NCI-H2196 (cell line): ENCODE data around the gene CLEC3B.
"Not testable (repeated sequence)": the region's sequence is repeated elsewhere in the genome, so short reads cannot be mapped to it uniquely, and the experiment has no call there.

ENCODE experiments used
- DNase-seq: peaks from one replicate; lab custom pipeline; 2025; ENCODE audit not compliant: unreplicated experiment; lab: John Stamatoyannopoulos, UW

CLEC3B gene

GRCh38 chr3:45064512-45065372 lies 38.6 kb downstream of the CLEC3B start:
- no peak for DNase-seq

DNA sequence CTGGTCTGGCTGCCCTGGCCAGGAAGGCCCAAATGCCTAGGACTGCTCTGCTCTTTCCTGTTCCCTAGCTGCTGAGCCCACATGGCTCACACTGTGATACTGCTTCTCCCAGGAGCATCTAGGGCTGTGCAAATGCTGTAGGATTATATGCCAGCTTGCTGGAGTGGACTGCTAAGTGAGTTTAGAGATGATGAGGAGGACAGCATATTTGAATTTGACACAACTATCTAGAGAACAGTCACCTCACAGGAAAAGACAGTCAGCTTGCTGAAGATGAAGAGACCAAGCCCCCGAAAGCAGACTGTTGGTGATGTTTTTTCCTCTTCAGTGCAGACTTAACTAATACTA lies 39.2 kb downstream of the CLEC3B start:
- DNase-seq: no peak

- no peak for DNase-seq
Observed at GRCh38 chr3:45066109-45066801, 40.2 kb downstream of the CLEC3B start.

GRCh38 chr3:45067486-45067885 lies 41.4 kb downstream of the CLEC3B start:
- no peak for DNase-seq

- no peak for DNase-seq
Observed at GRCh38 chr3:45067941-45068340, 41.8 kb downstream of the CLEC3B start.

DNA sequence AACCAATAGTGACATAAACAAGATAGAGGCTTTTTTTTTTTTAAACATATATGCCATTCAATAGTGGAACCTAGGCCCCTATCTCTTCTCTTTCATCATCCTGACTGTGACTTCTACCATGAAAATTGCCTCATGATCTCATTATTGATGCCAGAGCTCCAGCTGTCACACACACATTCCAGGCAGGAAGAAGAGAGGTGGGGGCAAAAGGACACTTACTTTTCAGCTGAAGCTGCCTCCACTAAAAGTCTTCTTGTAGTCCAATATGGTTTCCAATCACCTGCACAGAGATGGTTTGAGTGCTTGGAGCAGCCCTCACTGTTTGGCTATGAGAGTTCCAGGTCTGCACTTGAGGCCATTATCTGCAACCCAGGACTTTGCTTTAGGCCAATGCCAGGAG lies 45.0 kb downstream of the CLEC3B start:
- no peak for DNase-seq

GRCh38 chr3:45075821-45076625 lies 49.9 kb downstream of the CLEC3B start:
- no peak for DNase-seq

DNA sequence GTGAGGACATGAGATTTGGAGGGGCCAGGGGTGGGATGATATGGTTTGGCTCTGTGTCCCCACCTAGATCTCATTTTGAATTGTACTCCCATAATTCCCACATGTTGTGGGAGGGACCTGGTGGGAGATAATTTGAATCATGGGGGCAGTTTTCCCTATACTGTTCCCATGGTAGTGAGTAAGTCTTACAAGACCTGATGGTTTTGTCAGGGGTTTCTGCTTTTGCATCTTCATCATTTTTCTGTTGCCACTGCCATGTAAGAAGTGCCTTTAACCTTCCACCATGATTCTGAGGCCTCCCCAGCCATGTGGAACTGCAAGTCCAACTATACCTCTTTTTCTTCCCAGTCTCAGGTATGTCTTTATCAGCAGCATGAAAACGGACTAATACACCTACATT lies 52.2 kb downstream of the CLEC3B start:
- not testable (repeated sequence) for DNase-seq

GRCh38 chr3:45078910-45079522 lies 52.9 kb downstream of the CLEC3B start:
- DNase-seq: no peak

- no peak for DNase-seq
Observed at GRCh38 chr3:45079715-45080114, 53.6 kb downstream of the CLEC3B start.

DNA sequence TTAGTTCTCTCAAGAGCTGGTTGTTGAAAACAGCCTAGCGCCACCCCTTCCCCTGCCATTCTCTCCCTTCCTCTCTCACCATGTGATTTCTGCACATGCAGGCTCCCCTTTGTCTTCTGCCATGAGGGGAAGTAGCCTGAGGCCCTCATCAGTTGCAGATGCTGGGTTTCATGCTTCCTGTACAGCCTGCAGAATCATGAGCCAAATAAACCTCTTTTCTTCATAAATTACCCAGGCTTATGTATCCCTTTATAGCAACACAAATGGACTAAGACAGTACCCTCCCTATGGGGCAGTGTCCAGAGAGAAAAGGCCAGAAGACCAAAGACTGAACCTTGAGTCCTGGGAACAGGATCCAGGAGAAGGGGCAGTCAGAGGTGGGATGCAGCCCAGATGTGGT lies 54.7 kb downstream of the CLEC3B start:
- DNase-seq: no peak

DNA sequence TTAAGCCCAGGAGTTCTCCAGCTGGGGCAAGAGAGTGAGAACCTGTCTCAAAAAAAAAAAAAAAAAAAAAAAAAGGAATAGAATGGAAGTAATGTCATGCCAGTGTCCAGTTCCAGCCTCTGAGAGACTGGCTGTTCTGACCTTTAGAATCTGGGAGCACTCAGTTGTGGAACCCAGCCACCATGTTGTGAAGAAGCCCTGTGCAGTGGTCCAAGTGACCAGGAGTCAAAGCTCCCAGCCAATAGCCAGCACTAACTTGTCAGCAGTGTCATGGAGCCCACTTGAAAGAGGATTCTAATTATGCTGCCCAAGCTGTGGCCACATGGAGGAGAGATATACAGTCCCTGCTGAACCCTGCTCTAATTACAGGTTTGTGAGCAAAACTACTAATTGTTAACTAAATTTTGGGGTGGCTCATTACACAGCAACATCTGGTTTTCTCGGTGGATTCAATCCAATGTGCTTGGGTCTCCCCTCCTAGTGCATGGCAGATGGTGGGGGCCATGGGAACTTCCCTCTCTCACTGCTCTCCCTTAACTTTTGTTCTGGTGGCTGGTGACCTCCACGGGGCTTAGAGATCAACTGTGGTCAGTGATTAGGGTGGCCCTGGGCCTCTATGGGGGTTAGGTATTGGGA lies 55.5 kb downstream of the CLEC3B start:
- DNase-seq: no peak

- no peak for DNase-seq
Observed at GRCh38 chr3:45082142-45082538, 56.0 kb downstream of the CLEC3B start.

GRCh38 chr3:45083023-45083422 lies 56.9 kb downstream of the CLEC3B start:
- DNase-seq: no peak

DNA sequence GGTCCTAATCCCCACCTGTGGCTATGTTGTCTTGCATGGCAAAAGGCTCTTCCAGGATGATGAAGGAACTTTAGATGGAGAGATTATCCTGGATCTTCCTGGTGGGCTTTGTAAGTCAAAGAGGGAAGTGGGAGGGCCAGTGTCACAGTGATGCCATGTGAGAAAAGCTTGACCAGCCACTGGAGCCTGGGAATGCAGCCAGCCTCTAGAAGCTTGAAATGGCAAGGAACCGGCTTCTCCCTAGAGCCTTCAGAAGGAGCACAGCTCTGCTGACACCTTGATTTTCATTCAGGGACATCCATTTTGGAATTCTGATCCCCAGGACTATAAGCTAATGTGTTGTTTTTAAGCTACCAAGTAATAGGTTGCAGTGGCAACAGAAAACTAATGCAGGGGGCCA lies 58.3 kb downstream of the CLEC3B start:
- DNase-seq: no peak

GRCh38 chr3:45084820-45085816 lies 59.0 kb downstream of the CLEC3B start:
- DNase-seq: no peak
